NT2/D1 (cell line): ENCODE data around the gene MYG1.

ENCODE experiments used
- YY1 ChIP-seq: IDR thresholded peaks from 2 replicates; pipeline ENCODE4 v1.6.1; 2011; ENCODE audit not compliant: insufficient read length, insufficient read depth
- ZNF274 ChIP-seq: IDR thresholded peaks from 2 replicates; pipeline ENCODE4 v1.6.1; 2011; ENCODE audit warnings: mild to moderate bottlenecking, low read depth, low read length

GRCh38 chr12:53306826-53307225, 7.3 kb downstream of the MYG1 start:
- TF ChIP-seq YY1 (no peak), ZNF274 (no peak)
